Bronchial epithelial cell (primary cell): ENCODE results near the gene CCDC40. TPM values are rescaled to one million over a fixed set of nuclear protein-coding genes. Genes with fewer than 3 reads are reported as not detected.

Experiments
- DNase-seq: peaks from one replicate; pipeline ENCODE4 v3.0.0-alpha.2; 2010; ENCODE audit warnings: low read depth
- FAIRE-seq: peaks from 2 replicates; lab custom pipeline; 2011; peaks lifted over from hg19 to GRCh38; lab: Jason Lieb, UNC
- H3K27me3 ChIP-seq: 2 replicates; pipeline ENCODE4 v1.5.1; 2011; ENCODE audit warnings: low read length; ENCODE audit not compliant: control insufficient read depth, insufficient read depth
- H3K36me3 ChIP-seq: 2 replicates; pipeline ENCODE4 v1.5.1; 2011; ENCODE audit warnings: low read length; ENCODE audit not compliant: control insufficient read depth, insufficient read depth
- H3K4me3 ChIP-seq: 2 replicates; pipeline ENCODE4 v1.5.1; 2011; ENCODE audit warnings: mild to moderate bottlenecking, low read depth, low read length, control low read depth
- CTCF ChIP-seq: IDR thresholded peaks from 2 replicates; pipeline ENCODE4 v1.5.1; 2011; ENCODE audit warnings: mild to moderate bottlenecking, moderate library complexity, low read length, control low read depth, inconsistent platforms; ENCODE audit not compliant: insufficient read depth, severe bottlenecking
- total RNA-seq: library from RNA; depleted of rRNA; stranded (reverse); fragments of >200 nt; gene quantifications from 2 replicates; pipeline ENCODE4 v1.2.1, GENCODE V29; 2014

The CCDC40 gene
- total RNA-seq, 1 donor from 2014 or later: 0.79 TPM

DNA sequence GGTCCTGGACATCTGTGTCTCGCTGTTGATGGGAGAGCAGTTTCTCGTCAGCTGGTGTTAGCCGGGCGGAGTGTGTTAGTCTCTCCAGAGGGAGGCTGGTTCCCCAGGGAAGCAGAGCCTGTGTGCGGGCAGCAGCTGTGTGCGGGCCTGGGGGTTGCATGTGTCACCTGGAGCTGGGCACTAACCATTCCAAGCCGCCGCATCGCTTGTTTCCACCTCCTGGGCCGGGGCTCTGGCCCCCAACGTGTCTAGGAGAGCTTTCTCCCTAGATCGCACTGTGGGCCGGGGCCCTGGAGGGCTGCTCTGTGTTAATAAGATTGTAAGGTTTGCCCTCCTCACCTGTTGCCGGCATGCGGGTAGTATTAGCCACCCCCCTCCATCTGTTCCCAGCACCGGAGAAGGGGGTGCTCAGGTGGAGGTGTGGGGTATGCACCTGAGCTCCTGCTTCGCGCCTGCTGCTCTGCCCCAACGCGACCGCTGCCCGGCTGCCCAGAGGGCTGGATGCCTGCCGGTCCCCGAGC, 82.9 kb downstream of the CCDC40 start:
- DNase-seq (no peak), FAIRE-seq (no peak)
- TF ChIP-seq CTCF: no peak
- H3K36me3 ChIP-seq: no peaks in the 10 kb centered on the region
- H3K4me3 ChIP-seq: no peak overlapping the region
- no peaks in the 10 kb centered on the region for H3K27me3 ChIP-seq

GRCh38 chr17:80119839-80120238, 83.4 kb downstream of the CCDC40 start:
- DNase-seq (no peak), FAIRE-seq (no peak)
- no peak for TF ChIP-seq CTCF
- Histone ChIP-seq H3K36me3 (no peaks in the 10 kb centered on the region), H3K4me3 (no peak overlapping the region), H3K27me3 (no peaks in the 10 kb centered on the region)

DNA sequence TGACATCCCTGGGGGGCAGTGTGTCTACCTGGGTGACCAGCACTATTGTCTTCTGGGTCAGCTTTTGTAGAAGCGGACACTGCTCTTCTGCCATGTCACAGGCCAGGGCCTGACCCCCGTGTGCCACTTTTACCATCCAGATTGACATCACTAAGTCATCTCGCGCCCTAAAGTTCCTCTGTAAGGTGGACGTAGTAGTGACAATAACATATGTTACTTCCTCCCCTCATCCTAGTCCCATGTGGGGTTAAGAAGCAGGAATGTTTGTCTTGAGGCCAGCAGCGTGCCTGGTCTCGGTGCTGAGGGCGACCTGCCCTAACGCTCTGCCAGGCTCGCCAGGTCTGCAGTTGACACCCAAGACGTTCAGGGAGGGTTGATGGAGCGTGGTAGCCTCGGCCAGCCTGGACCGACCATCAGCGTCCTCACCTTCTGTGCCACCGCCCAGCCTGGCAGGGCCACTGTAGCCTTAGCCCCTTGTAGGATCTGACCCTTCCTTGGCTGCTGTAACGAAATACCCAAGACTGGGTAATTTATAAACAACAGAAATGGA, 85.7 kb downstream of the CCDC40 start:
- FAIRE-seq (no peak), DNase-seq (no peak)
- no peak overlapping the region for H3K4me3 ChIP-seq
- no peak for TF ChIP-seq CTCF
- no peaks in the 10 kb centered on the region for H3K36me3 ChIP-seq
- no peaks in the 10 kb centered on the region for H3K27me3 ChIP-seq

DNA sequence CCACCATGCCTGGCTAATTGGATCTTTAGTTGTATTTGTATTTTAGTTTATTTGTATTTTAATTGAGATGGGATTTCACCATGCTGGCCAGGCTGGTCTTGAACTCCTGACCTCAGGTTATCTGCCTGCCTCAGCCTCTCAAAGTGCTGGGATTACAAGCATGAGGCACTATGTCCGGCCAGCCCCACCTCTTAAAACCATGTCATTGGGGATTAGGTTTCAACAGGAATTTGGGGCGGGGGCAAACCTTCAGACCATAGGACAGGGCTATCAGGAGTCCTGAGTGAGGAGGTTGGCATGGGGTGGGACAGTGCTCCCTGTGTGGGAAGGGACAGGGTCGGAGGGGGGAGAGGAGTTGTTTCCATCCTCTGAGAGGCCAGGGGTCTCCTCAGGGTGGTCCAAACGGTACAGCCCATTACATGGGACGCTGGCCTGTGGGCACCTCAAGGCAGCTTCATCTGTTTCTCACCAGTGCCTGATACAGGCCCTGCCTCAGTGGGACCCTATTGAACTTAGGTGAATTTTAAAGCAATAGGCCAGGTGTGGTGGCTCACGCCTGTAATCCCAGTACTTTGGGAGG, 86.6 kb downstream of the CCDC40 start:
- TF ChIP-seq CTCF: no peak
- no peak for FAIRE-seq
- no peak for DNase-seq

GRCh38 chr17:80123791-80124190, 87.3 kb downstream of the CCDC40 start:
- Histone ChIP-seq H3K4me3 (no peak overlapping the region), H3K27me3 (no peaks in the 10 kb centered on the region), H3K36me3 (no peaks in the 10 kb centered on the region)
- TF ChIP-seq CTCF: no peak
- DNase-seq: peak; percentile 53
- FAIRE-seq: no peak

More for the DNA sequence above, 86.6 kb downstream of the CCDC40 start:
- Histone ChIP-seq H3K36me3 (no peaks in the 10 kb centered on the region), H3K4me3 (no peak overlapping the region), H3K27me3 (no peaks in the 10 kb centered on the region)
